Colonic mucosa (tissue), 4 donors: ENCODE measurements around the gene COG5. TPM values are rescaled to one million over a fixed set of nuclear protein-coding genes. Genes with fewer than 3 reads are reported as not detected.

Experiments
- DNase-seq: peaks from one replicate; pipeline ENCODE4 v3.0.0-alpha.2; 2020
- H3K27ac ChIP-seq: fragments of 200-600 bp; one replicate; pipeline ENCODE4 v1.8.0; 2021
- H3K27me3 ChIP-seq: fragments of 200-600 bp; one replicate; pipeline ENCODE4 v1.8.0; 2021
- H3K36me3 ChIP-seq: fragments of 200-600 bp; one replicate; pipeline ENCODE4 v1.8.0; 2021
- H3K4me1 ChIP-seq: fragments of 200-600 bp; one replicate; pipeline ENCODE4 v1.8.0; 2021; ENCODE audit warnings: mild to moderate bottlenecking
- H3K4me3 ChIP-seq: fragments of 200-600 bp; one replicate; pipeline ENCODE4 v1.8.0; 2021
- H3K9ac ChIP-seq, 2 donors: one replicate each; pipeline ENCODE4 v1.7.0; 2013; ENCODE audit warnings: control low read depth in 2 of 2, low read depth in 2 of 2, low read length in 2 of 2
- H3K9me3 ChIP-seq: fragments of 200-600 bp; one replicate; pipeline ENCODE4 v1.8.0; 2021
- CTCF ChIP-seq: fragments of 200-600 bp; IDR thresholded peaks from one replicate; pipeline ENCODE4 v1.8.0; 2022; ENCODE audit warnings: antibody characterized with exemption, mild to moderate bottlenecking
- intact Hi-C: fragments of 100-400 bp; cut with DNase I; formaldehyde crosslinking; loops from one replicate; pipeline ENCODE4 v1.14.1; 2022
- total RNA-seq, 2 donors: library from RNA; stranded (reverse); fragmentation: NEBNext Ultra II Directional in 1 of 2; extraction: Animal tissue kit (Norgen Biotek cat#: 25700) in 1 of 2; gene quantifications; one replicate each; pipeline ENCODE4 v1.2.1, GENCODE V29; 2021
- donor health status: healthy.
- donor health status: DM: no; HTN: no; CAD: no.
- donor health status: DM: no; HTN: no; CAD: no.

COG5 gene
- 10 to 100 TPM; 43.1 to 46.8 TPM for total RNA-seq

- no peaks in the 10 kb centered on the region for H3K4me1 ChIP-seq
- no peaks in the 10 kb centered on the region for H3K36me3 ChIP-seq
- no peaks in the 10 kb centered on the region for H3K27me3 ChIP-seq
- peak; percentile 87 for DNase-seq
- peak within 1 kb of the TSS; percentile 95 for H3K27ac ChIP-seq
- peak within 1 kb of the TSS; percentile 78 for H3K4me3 ChIP-seq
- no peaks in the 10 kb centered on the region for H3K9me3 ChIP-seq
- TF ChIP-seq CTCF = no peak
- intact Hi-C loops = loop anchor here (10.0 kb wide), 1 partner anchor 331 kb away; the partner anchor contains the start of gene DLD
- peak within 1 kb of the TSS; percentile 88 to 97 for H3K9ac ChIP-seq
Observed at GRCh38 chr7:107563775-107564552, at the start of gene COG5, which contains the start of gene DUS4L. COG5 (minus strand) TSS chr7:107563920; CDS start chr7:107563896, 24 bp downstream. DUS4L (plus strand) TSS chr7:107563971; CDS start chr7:107567071, 3,100 bp downstream.

GRCh38 chr7:107613439-107613838 lies 49.7 kb upstream of the COG5 start:
- TF ChIP-seq CTCF = no peak
- intact Hi-C loops = no loop called here
- H3K9ac ChIP-seq = no peak overlapping the region
- no peaks in the 10 kb centered on the region for H3K36me3 ChIP-seq
- no peaks in the 10 kb centered on the region for H3K9me3 ChIP-seq
- H3K4me1 ChIP-seq = no peaks in the 10 kb centered on the region
- no peak overlapping the region for H3K4me3 ChIP-seq
- H3K27ac ChIP-seq = no peak overlapping the region
- DNase-seq = no peak
- H3K27me3 ChIP-seq = no peaks in the 10 kb centered on the region

- H3K27me3 ChIP-seq = no peaks in the 10 kb centered on the region
- no peaks in the 10 kb centered on the region for H3K36me3 ChIP-seq
- no peaks in the 10 kb centered on the region for H3K4me1 ChIP-seq
- no peak overlapping the region for H3K27ac ChIP-seq
- H3K9me3 ChIP-seq = no peaks in the 10 kb centered on the region
- H3K4me3 ChIP-seq = no peak overlapping the region
- no peak for DNase-seq
- TF ChIP-seq CTCF = no peak
- H3K9ac ChIP-seq = no peak overlapping the region
- intact Hi-C loops = no loop called here
Observed at GRCh38 chr7:107610323-107610722, 46.6 kb upstream of the COG5 start.

- H3K4me1 ChIP-seq = no peaks in the 10 kb centered on the region
Observed at GRCh38 chr7:107609811-107610261, 46.1 kb upstream of the COG5 start.

GRCh38 chr7:107606303-107606702 lies 42.6 kb upstream of the COG5 start:
- Histone ChIP-seq H3K36me3 (no peaks in the 10 kb centered on the region), H3K4me3 (no peak overlapping the region), H3K9me3 (no peaks in the 10 kb centered on the region), H3K27ac (no peak overlapping the region), H3K9ac (no peak overlapping the region), H3K27me3 (no peaks in the 10 kb centered on the region), H3K4me1 (no peaks in the 10 kb centered on the region)
- intact Hi-C loops = no loop called here
- TF ChIP-seq CTCF = no peak
- DNase-seq = no peak

More at GRCh38 chr7:107609811-107610261, 46.1 kb upstream of the COG5 start:
- no peaks in the 10 kb centered on the region for H3K9me3 ChIP-seq
- intact Hi-C loops = no loop called here
- no peak for DNase-seq
- H3K27ac ChIP-seq = no peak overlapping the region
- TF ChIP-seq CTCF = no peak
- no peaks in the 10 kb centered on the region for H3K36me3 ChIP-seq
- H3K4me3 ChIP-seq = no peak overlapping the region
- H3K27me3 ChIP-seq = no peaks in the 10 kb centered on the region
- no peak overlapping the region for H3K9ac ChIP-seq
